Measurements from ENCODE around the gene CNTN6.
"Not testable (repeated sequence)": the region's sequence is repeated elsewhere in the genome, so short reads cannot be mapped to it uniquely, and the experiment has no call there.

The CNTN6 gene

DNA sequence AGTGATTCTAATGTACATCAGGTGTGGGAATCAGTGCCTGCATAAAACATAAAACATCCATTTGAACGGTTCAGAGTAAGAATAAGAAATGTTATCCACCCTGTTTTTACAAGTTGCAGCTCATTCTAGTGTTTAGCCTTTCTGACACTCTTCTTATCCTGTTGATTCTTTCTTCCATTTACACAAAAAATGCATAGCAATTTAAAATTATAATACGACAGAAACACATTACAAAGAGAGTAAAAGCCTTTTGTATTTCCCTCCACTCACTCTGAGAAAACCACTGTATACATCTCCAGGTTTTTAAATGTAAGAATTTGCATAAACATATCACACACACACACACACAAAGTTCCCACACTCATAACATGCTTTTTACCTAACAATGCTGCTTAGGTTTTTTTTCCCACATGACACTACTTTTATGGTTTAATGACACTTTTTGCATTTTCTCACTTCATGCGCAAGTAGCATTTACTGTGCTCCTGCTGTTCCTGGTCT is 199.8 kb downstream of the CNTN6 start:
- no peak for DNase-seq

DNA sequence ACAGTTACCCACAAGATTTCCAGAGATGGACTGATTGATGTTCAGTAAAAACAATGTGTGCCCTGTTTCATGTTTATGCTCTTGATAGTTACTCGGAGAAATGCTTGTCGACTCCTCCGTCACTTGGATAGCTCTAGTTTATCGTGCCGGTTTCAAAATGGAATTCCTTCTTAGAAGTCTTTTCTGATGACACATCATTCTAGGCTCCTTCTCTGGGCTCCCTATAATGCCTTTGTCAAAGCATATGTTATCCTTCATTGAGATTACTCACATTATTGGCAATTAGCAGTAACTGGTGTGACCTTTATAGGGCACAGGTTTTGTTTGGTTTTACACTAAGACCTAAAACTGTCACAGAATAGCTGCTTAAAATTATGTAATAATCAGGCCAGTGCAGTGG is 201.8 kb downstream of the CNTN6 start:
- DNase-seq, result no peak

DNA sequence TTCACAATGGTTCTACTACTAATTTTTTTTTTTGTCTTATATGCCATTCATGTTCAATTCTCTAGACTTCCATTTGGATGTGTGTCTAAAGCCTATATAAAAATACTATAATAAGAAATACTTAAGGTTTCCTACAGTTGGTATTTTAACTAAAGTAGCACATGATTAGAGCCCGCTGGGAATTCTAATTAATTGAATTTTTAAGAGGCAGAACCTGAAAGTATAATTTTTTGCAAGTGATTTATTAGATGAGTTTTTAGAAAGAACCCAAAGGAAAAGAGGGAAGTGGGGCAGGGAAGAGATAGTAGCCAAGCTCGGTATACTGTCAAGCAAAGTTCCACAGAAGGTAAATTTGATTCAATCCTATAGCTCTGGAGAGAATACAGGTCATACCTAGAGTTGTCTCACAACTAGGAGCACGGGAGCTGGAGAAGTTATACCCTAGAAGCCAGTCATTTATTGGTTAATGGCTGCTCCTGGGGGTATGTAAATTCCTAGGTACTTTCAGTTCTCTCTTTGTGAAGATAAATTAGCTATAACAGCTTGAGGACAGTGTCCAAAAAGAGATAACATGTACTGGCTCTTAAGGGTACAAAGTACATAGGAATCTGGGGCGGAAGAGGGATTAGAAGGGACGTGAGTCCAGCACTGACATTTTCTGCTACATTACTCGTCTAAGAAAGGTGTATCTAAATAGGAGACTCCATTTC is 225.6 kb downstream of the CNTN6 start:
- no peak for DNase-seq

DNA sequence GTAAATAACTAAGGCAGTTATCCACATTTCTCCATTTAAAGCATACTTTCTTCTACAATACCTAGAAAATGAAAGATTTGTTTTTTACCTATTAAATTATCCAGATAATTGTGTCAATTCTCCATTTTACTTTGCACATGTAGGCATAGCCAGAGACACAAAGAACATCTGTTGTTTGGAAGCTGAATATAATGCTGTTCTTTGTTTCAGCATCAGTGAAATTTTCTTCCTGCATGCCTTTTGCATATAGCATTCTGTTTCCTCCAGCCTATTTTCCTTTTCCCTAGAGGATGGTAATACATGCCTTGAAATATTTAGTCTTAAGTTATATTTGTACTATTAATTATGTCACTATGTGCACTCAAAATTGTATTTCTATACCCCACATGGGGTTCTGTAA is 233.7 kb downstream of the CNTN6 start:
- no peak for DNase-seq

DNA sequence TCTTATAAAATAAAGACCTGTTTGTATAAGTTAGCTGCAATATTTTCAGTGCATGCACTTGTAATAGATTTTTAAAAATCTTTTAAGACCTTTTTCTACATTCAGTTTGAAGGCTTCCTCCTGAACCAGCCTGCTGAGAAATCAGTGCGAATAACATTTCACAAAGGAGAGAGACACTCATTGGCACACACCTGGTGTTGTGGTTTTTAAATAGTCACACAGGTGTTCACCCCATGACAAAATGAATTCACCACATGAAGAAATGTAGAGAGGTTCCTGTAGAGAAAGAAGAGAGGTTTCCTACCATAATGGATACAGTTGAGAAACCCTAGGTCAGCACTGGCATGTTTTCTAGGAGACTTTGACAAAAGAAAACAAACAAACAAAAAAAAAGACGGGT is 237.3 kb downstream of the CNTN6 start:
- DNase-seq, result no peak

DNA sequence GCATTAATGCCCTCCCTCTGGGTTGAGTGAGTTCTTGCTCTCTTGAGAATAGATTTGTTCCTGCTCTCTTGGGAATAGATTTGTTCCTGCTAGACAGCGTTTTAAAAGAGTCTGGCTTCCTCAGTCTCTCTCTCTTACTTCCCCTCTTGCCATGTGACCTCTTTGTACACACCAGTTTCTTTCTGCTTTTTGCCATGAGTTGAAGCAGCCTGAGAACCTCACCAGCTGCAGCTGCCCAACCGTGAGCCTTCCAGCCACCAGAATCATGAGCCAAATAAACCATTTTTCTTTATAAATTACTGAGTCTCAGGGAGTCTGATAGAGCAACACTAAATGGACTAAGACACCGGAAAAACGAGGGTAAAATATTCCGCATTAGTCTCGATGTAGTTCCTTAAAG is 253.6 kb downstream of the CNTN6 start:
- DNase-seq, result peak; percentile 15

DNA sequence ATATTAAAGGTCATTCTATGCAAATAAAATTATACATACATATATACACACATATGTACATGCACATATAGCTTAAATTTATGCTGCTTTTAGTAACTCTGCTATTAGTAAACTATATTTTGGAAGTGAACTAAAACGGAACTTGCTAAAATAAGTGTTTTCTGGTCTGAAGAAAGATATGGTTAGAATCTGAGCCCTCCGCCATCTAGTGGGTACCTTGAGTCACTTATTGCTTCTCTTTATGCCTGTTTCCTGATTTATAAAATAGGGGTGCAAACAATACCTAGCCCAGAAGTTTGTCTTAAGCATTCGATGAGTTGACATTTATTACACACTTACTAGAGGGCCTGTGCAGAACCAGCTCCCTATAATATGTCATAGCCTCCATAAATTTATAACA is 255.7 kb downstream of the CNTN6 start:
- no peak for DNase-seq

DNA sequence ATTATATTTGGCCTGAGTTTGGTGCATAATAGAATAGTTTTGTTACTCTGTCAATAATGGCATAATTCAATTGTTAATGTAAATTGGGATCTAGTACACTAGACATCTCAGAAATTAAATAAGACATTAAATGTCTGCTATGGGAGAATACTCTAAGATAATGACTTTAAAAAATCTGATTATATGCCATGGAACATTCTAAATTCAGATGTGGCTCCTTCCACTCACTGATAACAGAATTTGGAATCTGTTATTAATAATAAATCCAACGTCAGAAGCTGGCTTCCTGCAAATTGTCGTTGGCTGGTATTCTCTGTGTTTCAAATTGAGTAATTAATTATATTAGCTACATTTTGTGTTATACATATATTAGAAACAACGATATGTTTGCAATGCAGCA is 258.1 kb downstream of the CNTN6 start:
- DNase-seq, result no peak

DNA sequence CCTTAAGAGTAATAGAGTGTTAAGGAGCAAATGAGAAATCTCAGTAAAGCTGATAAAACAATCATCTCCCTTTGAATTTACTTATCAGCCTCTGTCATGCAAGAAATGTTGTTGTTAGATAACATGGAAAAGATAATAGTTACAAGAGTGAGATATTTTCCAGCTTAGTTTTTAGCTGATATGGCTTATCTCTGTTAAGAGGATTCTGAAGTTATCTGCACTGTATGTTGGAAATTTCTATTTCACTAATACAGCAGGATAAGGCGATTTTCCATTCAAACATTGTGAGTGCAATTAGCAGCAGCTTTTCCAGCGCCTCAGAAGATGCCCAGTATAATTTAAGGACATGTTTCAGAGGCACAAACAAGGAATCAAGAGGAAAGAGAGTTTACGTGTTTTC is 262.9 kb downstream of the CNTN6 start:
- DNase-seq, result peak; percentile 4

DNA sequence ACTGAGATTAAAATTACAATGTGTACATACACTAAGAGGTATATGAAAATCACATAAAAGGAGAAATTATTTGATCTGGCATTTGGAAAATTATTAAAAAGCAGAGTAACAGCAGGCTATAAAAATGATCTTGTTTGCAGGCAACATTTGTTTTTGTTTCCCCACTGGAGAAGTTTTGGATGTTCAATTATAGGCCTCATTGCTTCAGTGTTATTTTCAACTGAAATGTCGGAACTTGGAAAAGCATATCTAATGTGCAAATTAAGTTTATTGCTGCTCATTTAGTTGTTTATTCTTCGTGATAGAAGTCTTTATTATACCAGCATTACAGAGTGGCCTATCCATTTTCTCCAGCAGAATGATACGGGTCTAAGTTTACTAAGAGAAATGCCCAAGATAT is 263.3 kb downstream of the CNTN6 start:
- DNase-seq, result no peak

DNA sequence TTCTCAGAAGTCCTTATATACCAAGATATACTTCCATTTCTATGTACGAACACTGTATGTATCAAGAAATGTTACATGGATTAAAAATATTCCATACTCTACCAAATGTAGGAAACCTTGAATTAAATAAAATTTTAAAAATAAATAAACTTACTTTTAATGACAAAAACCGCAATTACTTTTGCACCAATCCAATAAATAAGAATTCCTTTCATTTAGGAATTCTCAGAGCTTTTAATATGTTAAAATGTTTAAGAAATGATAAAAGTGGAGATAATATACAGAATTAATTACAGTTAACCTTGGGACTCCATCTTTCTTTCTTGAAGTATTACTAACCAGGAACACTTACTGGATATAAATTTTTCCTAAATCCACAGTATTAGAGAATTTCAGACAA is 272.7 kb downstream of the CNTN6 start:
- no peak for DNase-seq

DNA sequence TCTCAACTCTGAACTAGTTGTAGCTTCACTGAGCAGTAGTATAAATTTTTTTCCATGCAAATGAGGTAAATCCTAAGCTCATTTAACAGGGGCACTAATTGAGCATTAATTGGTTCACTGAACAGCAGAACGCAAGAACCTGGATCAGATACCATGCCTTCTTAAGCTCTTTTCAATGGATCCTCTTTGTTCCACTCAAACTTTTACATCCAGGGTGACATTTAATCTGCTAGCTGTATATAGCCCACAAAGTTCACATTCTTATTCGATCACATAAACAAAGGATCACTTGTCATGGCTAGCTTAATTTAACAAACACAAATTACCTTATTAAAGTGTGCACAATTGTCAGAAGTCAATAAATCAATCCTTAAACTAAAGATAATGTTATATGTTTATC is 281.6 kb downstream of the CNTN6 start:
- DNase-seq, result peak; percentile 43

DNA sequence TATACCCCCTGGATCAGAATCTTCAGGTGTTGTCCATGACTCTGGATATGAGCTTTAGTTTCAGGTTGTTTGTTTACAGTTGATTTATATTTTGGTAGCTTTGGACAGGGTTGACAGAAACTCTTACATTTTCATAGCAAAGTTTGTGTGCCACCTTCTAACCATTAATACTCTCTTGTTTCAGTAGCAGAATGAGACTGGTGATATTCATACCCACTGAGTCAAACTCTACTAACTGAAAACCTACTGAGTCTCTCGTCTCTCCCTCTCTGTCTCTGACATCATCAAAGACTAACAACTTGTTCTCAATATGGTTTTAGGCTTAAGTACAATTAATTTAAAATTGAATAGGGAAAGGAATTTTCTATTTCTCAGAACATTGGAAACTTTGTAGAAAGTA is 282.3 kb downstream of the CNTN6 start:
- DNase-seq, result no peak

DNA sequence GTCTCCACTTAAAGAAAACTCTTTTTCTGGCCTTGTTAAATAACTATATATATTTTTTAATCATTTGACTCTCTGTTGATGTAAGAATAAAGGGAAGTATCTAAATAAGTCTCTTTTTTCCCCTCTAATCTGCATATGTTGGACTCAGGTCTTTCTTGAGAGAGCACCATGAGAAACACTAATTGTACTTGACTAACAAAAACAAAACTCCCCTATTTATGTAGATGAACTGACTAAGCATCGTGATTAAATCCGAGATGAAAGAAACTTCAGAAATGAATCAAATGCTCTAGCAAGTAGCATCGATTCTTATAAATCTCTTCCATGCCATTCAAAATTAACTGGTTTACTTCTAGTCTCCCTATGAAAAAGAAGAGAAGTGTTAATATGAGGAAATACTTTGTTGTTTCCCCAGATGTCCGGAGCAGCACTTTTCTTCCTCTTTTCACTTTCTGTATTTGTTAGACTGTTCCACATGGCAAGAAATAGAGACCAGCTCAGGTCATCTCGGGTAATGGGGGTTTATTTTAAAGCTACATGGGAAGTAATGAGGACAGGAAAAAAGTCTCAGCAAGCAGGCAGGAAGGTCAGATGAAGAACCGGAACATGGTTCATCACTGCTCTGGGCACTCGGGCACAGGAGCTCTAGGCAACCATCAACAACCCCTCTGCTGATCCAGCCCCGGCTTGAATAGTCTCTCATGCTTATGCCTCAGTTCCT is 288.3 kb downstream of the CNTN6 start:
- no peak for DNase-seq

DNA sequence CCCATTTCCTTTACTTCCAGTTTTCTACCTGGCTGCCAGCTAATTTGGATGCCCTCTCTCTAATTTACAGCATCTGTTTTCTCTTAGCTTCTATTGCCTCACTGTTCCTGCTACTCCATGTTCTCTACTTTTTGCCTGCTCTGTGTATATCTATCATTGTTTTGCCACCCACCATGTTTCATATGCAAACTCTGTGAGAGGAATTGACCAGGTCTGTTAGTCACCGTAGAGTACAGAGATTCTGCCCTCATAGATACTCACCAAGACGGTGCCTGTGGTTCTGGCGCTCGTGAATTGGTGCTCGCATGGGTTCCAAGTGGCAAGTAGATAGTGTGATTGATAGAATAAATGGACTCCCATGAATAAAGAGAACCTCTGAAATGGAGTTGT is 288.8 kb downstream of the CNTN6 start:
- DNase-seq, result no peak

DNA sequence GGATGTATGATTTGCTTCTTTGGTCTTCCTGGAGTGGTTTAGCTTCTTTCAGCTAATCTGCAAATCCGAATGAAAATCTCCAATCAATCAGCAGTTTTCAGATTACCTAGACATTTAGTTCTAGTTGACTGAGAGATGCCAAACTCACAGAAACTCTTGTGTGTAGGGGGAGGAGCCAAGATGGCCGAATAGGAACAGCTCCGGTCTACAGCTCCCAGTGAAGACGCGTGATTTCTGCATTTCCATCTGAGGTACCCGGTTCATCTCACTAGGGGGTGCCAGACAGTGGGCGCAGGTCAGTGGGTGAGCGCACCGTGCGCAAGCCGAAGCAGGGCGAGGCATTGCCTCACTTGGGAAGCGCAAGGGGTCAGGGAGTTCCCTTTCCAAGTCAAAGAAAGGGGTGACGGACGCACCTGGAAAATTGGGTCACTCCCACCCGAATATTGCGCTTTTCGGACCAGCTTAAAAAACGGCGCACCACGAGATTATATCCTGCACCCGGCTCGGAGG is 294.6 kb downstream of the CNTN6 start:
- not testable (repeated sequence) for DNase-seq

DNA sequence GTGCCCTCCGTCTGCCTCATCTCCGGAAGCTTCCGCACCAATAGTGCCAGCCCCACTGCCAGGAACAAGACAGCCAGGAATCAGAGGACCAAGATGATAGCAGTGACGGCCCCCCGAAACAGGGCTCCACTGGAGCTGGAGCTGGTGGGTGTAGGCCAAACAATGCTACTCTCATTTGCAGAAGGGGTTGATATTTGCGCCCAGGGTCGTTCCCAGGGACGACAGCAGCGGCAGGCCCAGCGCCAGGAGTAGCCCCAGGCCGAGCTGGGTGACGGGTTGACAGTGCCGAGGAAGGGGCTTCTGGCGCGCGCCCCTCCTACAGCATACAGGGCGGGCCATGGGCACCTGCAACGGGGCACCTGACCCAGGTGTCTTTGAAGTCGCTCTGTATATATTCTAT is 301.4 kb downstream of the CNTN6 start:
- DNase-seq, result no peak

DNA sequence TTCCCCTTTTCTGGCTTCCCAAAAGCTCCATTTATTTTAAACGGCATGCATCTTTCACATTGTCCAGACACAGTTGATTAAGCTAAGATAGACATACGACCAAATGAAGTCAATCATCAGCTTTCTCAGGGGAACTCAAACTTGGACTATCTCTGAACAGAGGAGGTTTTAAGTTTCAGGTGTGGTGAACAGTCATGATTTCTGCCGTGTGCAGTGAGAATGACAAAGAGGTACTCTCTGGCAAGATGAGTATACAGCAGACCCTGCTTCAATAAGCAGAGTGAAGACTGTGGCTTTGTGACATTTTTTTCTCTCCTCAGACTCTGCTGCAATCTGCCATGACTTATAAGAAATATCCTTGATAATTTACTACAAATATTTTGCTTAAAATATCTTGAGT is 307.7 kb downstream of the CNTN6 start:
- DNase-seq, result no peak

DNA sequence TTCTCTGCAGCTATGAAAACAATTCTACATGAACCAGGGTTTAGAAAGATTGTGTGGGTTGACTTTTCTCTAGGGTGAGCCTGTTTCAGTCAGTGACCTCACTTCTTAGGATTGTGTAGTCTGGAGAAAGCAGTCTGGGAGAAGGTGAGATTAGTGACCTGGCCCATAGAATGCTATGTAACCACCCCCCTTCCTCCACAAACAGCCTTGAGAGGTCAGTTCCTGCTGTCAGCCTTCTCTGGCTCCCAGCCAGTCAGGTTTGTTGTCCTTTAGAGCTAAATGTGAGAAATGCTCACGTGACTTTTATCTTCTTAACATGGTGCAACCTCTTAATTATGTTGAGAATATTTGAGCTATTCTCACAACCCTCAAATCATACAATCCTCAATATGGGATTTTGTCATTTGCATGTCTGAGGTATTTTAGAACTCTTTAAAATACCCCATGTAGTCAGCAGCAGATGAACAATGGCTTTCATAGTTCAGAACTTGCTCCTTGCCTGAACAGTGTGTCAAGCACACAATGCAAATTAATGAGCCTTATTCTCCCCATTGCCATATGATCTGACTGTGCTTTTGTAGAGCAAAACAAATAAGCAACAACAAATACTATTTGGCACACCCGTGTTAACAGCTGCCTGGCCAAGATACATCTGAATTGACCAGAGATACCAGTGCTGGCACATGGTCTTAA is 311.6 kb downstream of the CNTN6 start:
- DNase-seq, result peak; percentile 35

DNA sequence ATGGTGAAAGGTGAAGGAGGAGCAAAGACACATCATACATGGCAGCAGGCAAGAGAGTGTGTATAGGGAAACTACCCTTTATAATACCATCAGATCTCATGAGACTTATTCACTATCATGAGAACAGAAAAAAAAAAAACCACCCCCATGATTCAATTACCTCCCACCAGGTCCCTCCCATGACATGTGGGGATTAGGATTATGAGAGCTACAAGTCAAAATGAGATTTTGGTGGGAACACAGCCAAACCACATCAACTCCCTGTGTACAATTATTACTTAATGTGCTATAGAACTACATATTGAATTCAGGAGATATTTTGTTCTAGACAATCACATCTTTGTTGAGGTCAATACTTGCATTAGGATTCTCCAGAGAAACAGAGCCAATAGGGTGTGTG is 313.4 kb downstream of the CNTN6 start:
- peak; percentile 73 for DNase-seq

DNA sequence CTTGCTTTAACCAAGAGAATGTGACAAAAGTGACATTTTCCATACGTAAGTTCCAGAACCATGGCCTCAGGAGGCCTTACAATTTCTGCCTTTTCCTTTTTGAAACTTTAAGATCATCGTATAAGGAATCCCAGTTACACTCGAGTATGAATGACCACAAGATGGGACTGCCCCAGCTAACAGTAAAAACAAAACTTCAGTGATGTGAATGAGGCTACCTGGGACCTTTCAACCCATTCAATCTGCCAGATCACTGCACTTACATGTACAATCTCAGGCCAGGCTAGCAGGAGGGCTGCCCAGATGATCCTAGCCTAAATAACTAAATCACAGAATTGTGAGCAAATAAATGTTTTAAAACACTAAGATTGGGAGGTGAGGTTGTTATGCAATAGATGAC is 328.8 kb downstream of the CNTN6 start:
- DNase-seq, result no peak

DNA sequence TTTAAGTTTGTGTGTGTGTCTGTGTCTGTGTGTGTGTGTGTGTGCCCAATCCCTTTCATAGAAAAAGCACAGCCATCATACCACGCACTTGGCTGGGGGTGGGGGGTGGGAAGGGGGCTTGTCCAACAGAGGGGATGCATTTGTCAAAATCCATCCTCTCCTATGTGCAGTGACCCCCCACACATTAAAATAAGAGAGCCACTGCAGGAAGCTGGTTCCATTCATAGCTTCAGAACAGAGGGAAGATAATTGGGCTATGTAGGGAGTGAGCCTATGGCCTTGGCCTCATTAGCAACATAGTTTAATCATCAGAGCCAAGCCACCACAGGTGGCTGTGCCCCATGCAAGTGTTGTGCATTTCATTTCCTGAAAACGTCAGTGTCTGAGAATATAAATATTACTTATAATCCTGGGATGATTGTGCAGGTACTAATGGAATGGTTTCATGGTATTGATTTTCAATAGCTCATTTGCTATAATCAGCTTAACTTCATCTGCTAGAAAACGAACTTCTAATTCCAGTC is 330.8 kb downstream of the CNTN6 start:
- peak; percentile 27 for DNase-seq

DNA sequence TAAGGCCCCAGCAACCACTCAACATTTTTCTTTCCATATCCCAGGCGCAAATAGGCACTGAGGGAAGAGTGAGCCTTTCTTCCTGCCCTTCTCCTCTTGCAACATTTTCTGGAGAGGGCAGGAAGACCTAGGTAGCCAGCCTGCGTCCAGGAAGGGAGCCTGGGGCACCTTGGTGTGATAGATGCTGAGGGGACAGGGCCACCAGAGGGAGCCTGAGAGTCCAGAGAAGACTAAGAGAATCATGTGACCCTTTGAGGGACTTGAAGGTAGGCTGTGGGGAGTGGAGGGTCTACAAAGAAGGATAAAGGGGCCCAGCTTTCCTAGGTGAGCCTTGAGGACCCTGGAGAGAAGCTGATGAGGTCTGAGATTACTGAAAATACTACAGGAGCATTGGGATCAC is 346.6 kb downstream of the CNTN6 start:
- peak; percentile 50 for DNase-seq

DNA sequence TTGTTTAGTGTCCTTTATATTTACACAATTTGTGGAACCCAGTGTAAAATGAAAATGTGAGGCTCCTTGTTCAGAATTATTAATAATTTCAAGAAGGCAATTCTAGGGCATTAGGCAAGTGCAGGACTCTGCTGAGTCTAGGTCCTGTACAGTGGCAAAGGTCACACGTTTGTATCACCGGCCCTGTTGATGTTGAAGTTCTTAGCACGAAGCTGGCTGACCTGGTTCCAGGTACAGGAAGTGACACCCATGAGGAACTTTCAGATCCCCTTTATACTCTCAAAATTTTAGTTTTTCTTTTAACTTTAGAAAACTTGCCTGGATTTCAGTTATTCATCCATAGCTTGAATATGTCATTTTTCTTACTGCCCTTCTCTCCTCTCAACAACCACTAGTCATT is 349.4 kb downstream of the CNTN6 start:
- no peak for DNase-seq
